Right lobe of liver (tissue), 6 donors: ENCODE data around the gene GALNS. TPM values are rescaled to one million over a fixed set of nuclear protein-coding genes. Genes with fewer than 3 reads are reported as not detected.

Source experiments
- ATAC-seq, 4 donors: fragments of 200-7000 bp; cut with Tn5 transposase; one replicate each; pipeline ENCODE4 v1.9.1; 2020; ENCODE audit warnings: mild to moderate bottlenecking in 4 of 4, moderate library complexity in 4 of 4
- DNase-seq, 3 donors: peaks; one replicate each; pipeline ENCODE4 v3.0.0-alpha.2; 2020
- H3K27ac ChIP-seq, 3 donors: fragments of 200-600 bp; one replicate each; pipeline ENCODE4 v1.8.0; 2022
- H3K27me3 ChIP-seq, 2 donors: fragments of 200-600 bp; one replicate each; pipeline ENCODE4 v1.8.0; 2022
- H3K36me3 ChIP-seq, 4 donors: fragments of 200-600 bp; sonication (generic) in 1 of 4; one replicate each; pipeline versions ENCODE4 v1.5.1 to v1.8.0; 2017 to 2022; ENCODE audit warnings: control low read depth in 1 of 4
- H3K4me1 ChIP-seq, 4 donors: fragments of 200-600 bp; sonication (generic) in 1 of 4; one replicate each; pipeline versions ENCODE4 v1.5.1 to v1.8.0; 2017 to 2022; ENCODE audit warnings: control low read depth in 1 of 4
- H3K4me3 ChIP-seq, 3 donors: fragments of 200-600 bp; one replicate each; pipeline ENCODE4 v1.8.0; 2022
- H3K9me3 ChIP-seq, 4 donors: fragments of 200-600 bp; sonication (generic) in 1 of 4; one replicate each; pipeline versions ENCODE4 v1.5.1 to v1.8.0; 2017 to 2022; ENCODE audit warnings: control low read depth in 1 of 4
- CTCF ChIP-seq, 4 donors: fragments of 200-600 bp in 3 of 4; fragments of 450-650 bp in 1 of 4; IDR thresholded peaks; one replicate each; pipeline versions ENCODE4 v1.5.1 to v1.8.0; 2016 to 2022; ENCODE audit warnings: antibody characterized with exemption in 4 of 4, mild to moderate bottlenecking in 2 of 4
- POLR2A ChIP-seq: fragments of 450-650 bp; IDR thresholded peaks from one replicate; pipeline ENCODE4 v1.6.1; 2017; ENCODE audit warnings: antibody characterized with exemption, mild to moderate bottlenecking
- WGBS: methylation state at CpG from one replicate; pipeline ENCODE4 v1.1.6; 2018; ENCODE audit warnings: low coverage, low lambda C conversion rate; ENCODE audit not compliant: insufficient coverage; ENCODE audit errors: missing lambda C conversion rate; 5-methylcytosine and 5-hydroxymethylcytosine counted together
- intact Hi-C, 2 donors: fragments of 100-400 bp; cut with DNase I; formaldehyde crosslinking; loops; one replicate each; pipeline versions ENCODE4 v1.11.2 to v1.14.1; 2022
- total RNA-seq, 6 experiments: library from RNA; depleted of rRNA in 2 of 6; stranded (reverse); fragments of >200 nt in 2 of 6; fragmentation: NEBNext Ultra II Directional in 3 of 6; extraction: Animal tissue kit (Norgen Biotek cat#: 25700) in 3 of 6; gene quantifications; one replicate each; pipeline versions ENCODE4 v1.1.0 to v1.2.4, GENCODE V29; 2016 to 2023
- donor health status: DM: no; HTN: yes; CAD: no.
- donor health status: DM: no; HTN: no; CAD: no.
- donor health status: DM: no; HTN: no; CAD: no.
- donor health status: DM: no; HTN: yes; CAD: no.
- donor health status: DM: no; HTN: yes; CAD: no.

Gene GALNS
- total RNA-seq, 6 experiments from 2014 or later = 9.2 to 20.6 (median 16.5) TPM

DNA sequence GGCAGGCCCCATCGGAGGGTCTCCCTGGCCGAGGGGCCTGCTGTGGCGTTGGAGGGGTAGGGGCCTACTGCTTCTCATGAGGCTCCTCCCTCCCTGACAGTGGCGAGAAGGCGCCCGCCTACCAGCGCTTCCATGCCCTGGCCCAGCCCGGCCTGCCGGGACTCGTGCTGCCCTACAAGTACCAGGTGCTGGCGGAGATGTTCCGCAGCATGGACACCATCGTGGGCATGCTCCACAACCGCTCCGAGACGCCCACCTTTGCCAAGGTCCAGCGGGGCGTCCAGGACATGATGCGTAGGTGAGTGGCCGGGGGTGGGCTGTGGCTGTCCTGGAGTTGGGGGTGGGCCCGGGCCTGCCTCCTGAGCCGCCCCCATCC, 51.4 kb downstream of the GALNS start:
- ATAC-seq (no peak), DNase-seq (peak in 1 of 3 donors; percentile 57)
- TF ChIP-seq CTCF (IDR thresholded peaks at IDR 0.05) (no peak), POLR2A (no peak)
- Histone ChIP-seq H3K9me3 (no peaks in the 10 kb centered on the region), H3K27ac (no peak overlapping the region), H3K36me3 (peaks cover 0 to 5% (median 0%) of the 10 kb centered on the region in 4 donors), H3K27me3 (no peaks in the 10 kb centered on the region), H3K4me3 (no peak overlapping the region), H3K4me1 (peaks cover 0 to 14% (median under 1%) of the 10 kb centered on the region in 4 donors)
- intact Hi-C loops = no loop called here
- no CpG with 5 or more reads among the region's 22 CpGs for WGBS

GRCh38 chr16:88804552-88805339, 52.0 kb downstream of the GALNS start:
- Histone ChIP-seq H3K9me3 (no peaks in the 10 kb centered on the region), H3K27ac (no peak overlapping the region), H3K36me3 (peaks cover 0 to 5% (median 0%) of the 10 kb centered on the region in 4 donors), H3K27me3 (no peaks in the 10 kb centered on the region), H3K4me1 (peaks cover 0 to 12% (median 0%) of the 10 kb centered on the region in 4 donors), H3K4me3 (no peak overlapping the region)
- ATAC-seq (peak in 3 of 4 donors; percentile 5 to 9 (median 8)), DNase-seq (no peak)
- intact Hi-C loops = no loop called here
- WGBS = no CpG with 5 or more reads among the region's 39 CpGs
- no peak for TF ChIP-seq POLR2A
- TF ChIP-seq CTCF (IDR thresholded peaks at IDR 0.05) = no peak

GRCh38 chr16:88804173-88804551, 52.6 kb downstream of the GALNS start:
- 0% methylated on average over 8 of the region's 16 CpGs for WGBS
- no peak overlapping the region for H3K27ac ChIP-seq
- no peak for ATAC-seq
- no peaks in the 10 kb centered on the region for H3K9me3 ChIP-seq
- no peaks in the 10 kb centered on the region for H3K27me3 ChIP-seq
- no peak for TF ChIP-seq CTCF (IDR thresholded peaks at IDR 0.05)
- peak overlapping the region in 1 of 3 donors; percentile 65 for H3K4me3 ChIP-seq
- H3K4me1 ChIP-seq = peaks cover 0 to 12% (median 0%) of the 10 kb centered on the region in 4 donors
- no peak for DNase-seq
- intact Hi-C loops = no loop called here
- H3K36me3 ChIP-seq = peaks cover 0 to 5% (median 0%) of the 10 kb centered on the region in 4 donors

DNA sequence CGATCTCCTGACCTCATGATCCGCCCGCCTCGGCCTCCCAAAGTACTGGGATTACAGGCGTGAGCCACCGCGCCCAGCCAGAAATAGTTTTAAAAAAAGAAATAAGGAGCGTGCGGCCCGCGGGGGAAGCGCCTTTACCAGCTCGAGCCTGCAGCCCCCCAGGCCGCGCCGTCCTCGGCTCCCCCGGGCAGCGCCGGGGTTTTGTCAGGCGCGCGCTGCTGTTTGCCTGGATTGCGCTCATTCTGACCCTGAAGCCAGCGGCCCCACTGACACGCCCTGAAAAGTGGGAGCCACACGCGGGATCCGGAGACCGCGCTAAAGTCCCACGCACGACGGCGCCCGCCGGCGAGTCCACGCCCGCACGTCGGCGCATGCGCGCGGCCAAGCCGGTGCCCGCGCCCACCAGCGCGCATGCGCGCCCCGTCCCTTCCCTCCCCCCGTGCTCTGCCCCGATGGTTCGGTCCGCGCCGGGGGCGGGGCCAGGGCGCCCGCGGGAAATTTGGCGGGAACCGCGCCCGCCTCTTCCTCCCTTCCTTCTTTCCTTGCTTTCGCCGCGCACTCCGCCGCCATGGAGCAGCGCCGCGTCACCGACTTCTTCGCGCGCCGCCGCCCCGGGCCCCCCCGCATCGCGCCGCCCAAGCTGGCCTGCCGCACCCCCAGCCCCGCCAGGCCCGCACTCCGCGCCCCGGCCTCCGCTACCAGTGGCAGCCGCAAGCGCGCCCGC, 53.3 kb downstream of the GALNS start, which contains the start of gene CDT1:
Gene CDT1, plus strand, starts transcription at position 526 of the 724 bp plus-strand sequence. Its CDS starts 43 bp downstream, at position 569.
- WGBS = under 1% methylated on average over 40 of the region's 98 CpGs
- peak; percentile 68 to 82 (median 75) for ATAC-seq
- TF ChIP-seq CTCF (IDR thresholded peaks at IDR 0.05) (no peak), POLR2A (peak; percentile 67)
- no peaks in the 10 kb centered on the region for H3K36me3 ChIP-seq
- H3K27ac ChIP-seq = peak within 1 kb of the TSS; percentile 21 to 44 (median 39)
- peaks cover 0 to 12% (median 0%) of the 10 kb centered on the region in 4 donors for H3K4me1 ChIP-seq
- peak within 1 kb of the TSS; percentile 55 to 67 (median 65) for H3K4me3 ChIP-seq
- intact Hi-C loops = no loop called here
- no peaks in the 10 kb centered on the region for H3K27me3 ChIP-seq
- peak; percentile 85 to 88 (median 85) for DNase-seq
- H3K9me3 ChIP-seq = no peaks in the 10 kb centered on the region
